ENCODE measurements around the gene TGFA.

GRCh38 chr2:70510313-70510712 lies 43.3 kb downstream of the TGFA start:
- TF ChIP-seq POLR2A (IDR thresholded peaks at IDR 0.05), result no peak
- TF ChIP-seq CTCF (IDR thresholded peaks at IDR 0.05), result no peak
